Heart left ventricle (tissue), 13 donors: ENCODE data around the gene CXorf58.

Source experiments
- POLR2A ChIP-seq, 2 donors: fragments of 450-650 bp; IDR thresholded peaks; one replicate each; pipeline ENCODE4 v1.6.1; 2017; ENCODE audit warnings: antibody characterized with exemption in 2 of 2, mild to moderate bottlenecking in 2 of 2, moderate library complexity in 2 of 2
- TF ChIP-seq, protein P1 (sequence below), 12 donors: fragments of 200-600 bp; sonication (generic) in 4 of 12; IDR thresholded peaks; one replicate each; pipeline versions ENCODE4 v1.5.0 to v1.8.0; 2018 to 2022; ENCODE audit warnings: antibody characterized with exemption in 12 of 12, mild to moderate bottlenecking in 5 of 12
- donor health status: ischemic (EF 13 %, LVEDD 7.1; RV severe dilation, severe dysfunction).
- donor health status: DM: no; HTN: yes; CAD: no.
- donor health status: DM: no; HTN: no; CAD: no.
- donor health status: ischemic (EF 25% LVEDD 6.9; RV normal size, moderate dysfunction).
- donor health status: ischemic (EF 25% LVEDD 5.7; RV mildly dilated, moderate dysfunction).
- donor health status: ischemic (EF 35%, LVEDD 5.7; RV mildly dilated, moderate dysfunction).
- donor health status: nonischemic (EF 11% LVEDD 7.7; RV severe dilation, severe dysfunction).
- donor health status: DM: yes; HTN: yes; CAD: no.
- donor health status: PGD.
- donor health status: ischemic (EF 29% LVEDD 5.4; RV normal size, mild dysfunction).
- donor health status: nonischemic (EF 23%, LVEDD 6.1; RV moderate dilation, normal function).

DNA sequence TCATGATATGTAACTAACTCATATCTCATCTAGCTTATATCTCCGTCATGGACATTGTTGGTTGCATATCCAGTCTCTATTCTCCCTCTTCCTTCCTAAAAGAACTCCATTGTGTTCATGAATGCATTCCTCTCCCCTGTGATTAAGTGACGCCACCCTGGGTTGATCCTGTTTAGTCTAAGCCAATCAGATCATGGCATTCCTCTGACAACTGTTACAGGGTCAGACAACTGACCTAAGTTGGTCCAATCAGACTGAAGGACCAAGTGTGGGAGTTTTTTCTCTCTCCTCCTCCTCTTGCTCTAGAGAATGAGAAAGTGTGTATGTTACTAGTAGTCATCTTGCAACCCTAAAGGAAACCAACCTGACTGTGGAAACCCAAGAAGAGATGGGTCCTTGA is 3.7 kb upstream of the CXorf58 start:
- TF ChIP-seq POLR2A (IDR thresholded peaks at IDR 0.05), result no peak
- TF ChIP-seq, protein P1, sequence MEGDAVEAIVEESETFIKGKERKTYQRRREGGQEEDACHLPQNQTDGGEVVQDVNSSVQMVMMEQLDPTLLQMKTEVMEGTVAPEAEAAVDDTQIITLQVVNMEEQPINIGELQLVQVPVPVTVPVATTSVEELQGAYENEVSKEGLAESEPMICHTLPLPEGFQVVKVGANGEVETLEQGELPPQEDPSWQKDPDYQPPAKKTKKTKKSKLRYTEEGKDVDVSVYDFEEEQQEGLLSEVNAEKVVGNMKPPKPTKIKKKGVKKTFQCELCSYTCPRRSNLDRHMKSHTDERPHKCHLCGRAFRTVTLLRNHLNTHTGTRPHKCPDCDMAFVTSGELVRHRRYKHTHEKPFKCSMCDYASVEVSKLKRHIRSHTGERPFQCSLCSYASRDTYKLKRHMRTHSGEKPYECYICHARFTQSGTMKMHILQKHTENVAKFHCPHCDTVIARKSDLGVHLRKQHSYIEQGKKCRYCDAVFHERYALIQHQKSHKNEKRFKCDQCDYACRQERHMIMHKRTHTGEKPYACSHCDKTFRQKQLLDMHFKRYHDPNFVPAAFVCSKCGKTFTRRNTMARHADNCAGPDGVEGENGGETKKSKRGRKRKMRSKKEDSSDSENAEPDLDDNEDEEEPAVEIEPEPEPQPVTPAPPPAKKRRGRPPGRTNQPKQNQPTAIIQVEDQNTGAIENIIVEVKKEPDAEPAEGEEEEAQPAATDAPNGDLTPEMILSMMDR (IDR thresholded peaks at IDR 0.05), result no peak
